ENCODE data around the gene ZNF77.
"Not testable (repeated sequence)": the region's sequence is repeated elsewhere in the genome, so short reads cannot be mapped to it uniquely, and the experiment has no call there.

The ZNF77 gene

DNA sequence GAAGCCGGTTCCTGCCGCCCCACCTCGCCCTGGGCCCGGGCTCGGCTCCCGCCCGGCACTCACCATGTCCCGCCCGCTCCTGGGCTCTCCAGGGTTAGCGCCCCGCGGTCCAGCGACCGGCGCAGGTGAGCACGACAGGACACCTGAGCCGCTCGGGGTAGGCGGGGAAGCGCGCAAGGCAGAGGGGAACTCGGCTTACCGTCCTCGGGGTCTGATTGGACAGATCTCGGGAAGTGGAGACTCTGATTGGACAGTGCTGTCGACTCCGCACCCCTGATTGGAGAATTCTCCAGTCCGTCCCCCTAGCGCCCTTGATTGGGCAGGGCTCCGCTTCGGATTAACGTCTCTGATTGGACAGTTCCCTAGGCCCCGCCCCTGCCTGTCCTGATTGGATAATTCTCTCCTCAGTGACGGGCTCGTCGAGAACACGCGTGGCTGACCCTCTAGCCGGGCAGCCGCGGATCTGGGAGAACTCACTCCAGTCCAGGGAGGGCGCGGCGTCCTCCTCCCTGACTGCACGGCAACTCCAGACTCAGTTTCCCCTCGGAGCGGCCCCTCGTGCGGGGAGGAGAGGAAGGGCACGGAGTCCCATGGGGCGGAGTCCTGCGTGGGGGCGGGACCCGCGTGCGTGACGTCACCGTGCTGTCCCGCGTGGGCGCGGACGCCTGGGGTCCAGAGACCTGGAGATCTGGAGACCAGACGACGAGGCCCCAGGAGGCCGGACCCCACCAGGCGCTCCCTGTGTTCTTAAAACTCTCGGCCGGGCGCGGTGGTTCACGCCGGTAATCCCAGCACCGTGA lies at the start of gene ZNF77:
Gene ZNF77 (minus strand): TSS at position 197 of the 800 bp plus-strand sequence. CDS start 131 bp downstream, at position 66.
- in situ Hi-C loops (cut with HindIII; ENCODE audit: low sequenced_read_pairs): loop anchor here (10.0 kb wide), 1 partner anchor 230 kb away; the partner anchor contains the start of gene S1PR4

DNA sequence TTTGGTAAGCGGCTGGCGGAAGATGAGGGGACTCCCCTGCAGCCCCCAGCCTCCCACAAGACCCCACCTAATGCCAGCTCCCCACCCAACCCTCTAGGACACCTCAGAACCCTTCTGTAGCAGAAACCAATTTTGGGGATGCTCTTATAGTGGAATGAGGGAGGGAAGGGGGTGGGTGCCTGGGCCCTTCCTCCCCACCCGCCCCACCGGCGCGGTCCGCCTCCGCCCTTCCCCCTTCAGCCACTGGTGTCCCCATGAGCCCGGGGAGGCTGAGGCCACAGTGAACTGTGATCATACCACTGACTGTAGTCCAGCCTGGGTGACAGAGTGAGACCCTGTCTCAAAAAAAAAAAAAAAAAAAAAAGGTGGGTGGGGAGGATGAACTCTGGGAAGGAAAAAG lies 48.8 kb upstream of the ZNF77 start:
- in situ Hi-C loops (cut with HindIII; ENCODE audit: low sequenced_read_pairs): no loop called here

DNA sequence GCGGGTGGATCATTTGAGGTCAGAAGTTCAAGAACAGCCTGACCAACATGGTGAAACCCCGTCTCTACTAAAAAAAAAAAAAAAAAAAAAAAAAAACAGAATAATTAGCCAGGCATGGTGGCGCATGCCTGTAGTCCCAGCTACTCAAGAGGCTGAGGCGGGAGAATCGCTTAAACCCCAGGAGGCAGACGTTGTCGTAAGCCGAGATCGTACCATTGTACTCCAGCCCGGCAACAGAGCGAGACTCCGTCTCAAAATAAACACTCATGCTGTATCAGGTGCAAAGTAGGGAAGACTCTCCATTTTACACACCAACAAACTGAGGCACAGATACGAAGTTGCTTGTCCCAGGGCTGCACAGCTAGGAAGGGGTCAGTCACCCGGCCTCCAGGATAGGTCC lies 48.2 kb upstream of the ZNF77 start:
- in situ Hi-C loops (cut with HindIII; ENCODE audit: low sequenced_read_pairs): no loop called here

DNA sequence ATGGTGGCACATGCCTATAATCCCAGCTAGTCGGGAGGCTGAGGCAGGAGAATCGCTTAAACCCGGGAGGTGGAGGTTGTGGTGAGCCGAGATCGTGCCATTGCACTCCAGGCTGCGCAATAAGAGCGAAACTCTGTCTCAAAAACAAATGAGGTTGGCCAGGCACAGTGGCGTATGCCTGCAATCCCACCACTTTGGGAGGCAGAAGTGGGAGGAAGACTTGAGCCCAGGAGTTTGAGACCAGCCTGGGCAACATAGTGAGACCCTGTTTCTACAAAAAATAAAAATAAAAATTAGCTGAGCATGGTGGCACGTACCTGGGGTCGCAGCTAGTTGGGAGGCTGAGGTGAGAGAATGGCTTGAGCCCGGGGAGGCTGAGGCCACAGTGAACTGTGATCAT lies 47.6 kb upstream of the ZNF77 start:
- in situ Hi-C loops (cut with HindIII; ENCODE audit: low sequenced_read_pairs): not testable (repeated sequence)

GRCh38 chr19:2989236-2989946 lies 44.6 kb upstream of the ZNF77 start:
- in situ Hi-C loops (cut with HindIII; ENCODE audit: low sequenced_read_pairs): no loop called here

DNA sequence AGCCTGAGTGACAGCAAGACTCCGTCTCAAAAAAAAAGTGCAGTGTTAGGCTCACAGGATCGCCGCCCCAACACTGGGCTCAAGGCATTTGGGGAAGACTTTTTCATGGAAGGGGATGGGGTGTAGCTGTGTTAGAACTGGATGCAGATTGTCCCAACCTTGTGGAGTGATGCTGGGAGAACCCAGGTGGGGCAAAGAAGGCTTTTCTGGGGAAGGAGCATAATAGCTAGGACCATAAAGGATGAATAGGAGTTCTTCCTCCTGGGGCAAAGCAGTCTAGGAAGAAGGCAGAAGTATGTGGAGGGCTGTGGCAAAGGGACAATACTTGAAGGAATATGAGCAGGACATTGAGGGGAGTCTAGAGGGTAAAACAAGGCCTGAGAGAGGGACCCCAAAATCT lies 43.8 kb upstream of the ZNF77 start:
- in situ Hi-C loops (cut with HindIII; ENCODE audit: low sequenced_read_pairs): no loop called here

DNA sequence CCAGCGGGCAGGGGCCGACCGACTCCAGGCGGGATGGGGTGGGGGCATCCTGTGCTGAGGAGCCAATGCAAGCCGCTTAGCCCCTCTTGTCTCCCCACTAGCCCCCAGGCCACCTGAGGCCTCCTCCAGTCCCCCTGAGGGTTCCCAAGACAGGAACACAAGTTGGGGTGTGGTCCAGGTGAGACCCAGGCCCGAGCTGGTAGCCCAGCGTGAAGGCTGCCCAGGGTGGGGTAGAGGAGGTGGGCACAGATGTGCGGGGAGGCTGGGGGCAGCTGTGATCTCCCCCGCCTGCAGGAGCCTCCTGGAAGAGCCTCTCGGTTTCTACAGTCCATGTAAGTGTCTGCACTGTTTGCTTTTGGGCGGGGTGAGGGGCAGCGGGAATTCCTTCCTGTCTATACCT lies 43.0 kb upstream of the ZNF77 start:
- in situ Hi-C loops (cut with HindIII; ENCODE audit: low sequenced_read_pairs): no loop called here

GRCh38 chr19:2986951-2987524 lies 42.3 kb upstream of the ZNF77 start:
- in situ Hi-C loops (cut with HindIII; ENCODE audit: low sequenced_read_pairs): no loop called here

DNA sequence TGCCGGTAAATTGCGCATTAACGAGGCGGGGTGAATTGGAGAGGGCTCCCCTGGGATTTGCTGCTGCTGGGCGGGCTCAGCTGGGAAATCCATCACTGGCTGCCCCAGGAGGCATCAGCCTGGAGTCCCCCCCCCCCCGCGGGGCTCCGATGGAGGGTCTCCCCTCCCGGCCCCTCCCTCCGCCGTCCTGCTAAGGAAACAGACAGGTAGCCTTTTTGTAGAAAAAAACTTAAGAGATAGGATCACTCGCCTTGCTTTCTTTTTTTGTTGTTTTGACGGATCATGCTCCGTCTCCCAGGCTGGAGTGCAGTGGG lies 39.4 kb upstream of the ZNF77 start:
- in situ Hi-C loops (cut with HindIII; ENCODE audit: low sequenced_read_pairs): no loop called here

DNA sequence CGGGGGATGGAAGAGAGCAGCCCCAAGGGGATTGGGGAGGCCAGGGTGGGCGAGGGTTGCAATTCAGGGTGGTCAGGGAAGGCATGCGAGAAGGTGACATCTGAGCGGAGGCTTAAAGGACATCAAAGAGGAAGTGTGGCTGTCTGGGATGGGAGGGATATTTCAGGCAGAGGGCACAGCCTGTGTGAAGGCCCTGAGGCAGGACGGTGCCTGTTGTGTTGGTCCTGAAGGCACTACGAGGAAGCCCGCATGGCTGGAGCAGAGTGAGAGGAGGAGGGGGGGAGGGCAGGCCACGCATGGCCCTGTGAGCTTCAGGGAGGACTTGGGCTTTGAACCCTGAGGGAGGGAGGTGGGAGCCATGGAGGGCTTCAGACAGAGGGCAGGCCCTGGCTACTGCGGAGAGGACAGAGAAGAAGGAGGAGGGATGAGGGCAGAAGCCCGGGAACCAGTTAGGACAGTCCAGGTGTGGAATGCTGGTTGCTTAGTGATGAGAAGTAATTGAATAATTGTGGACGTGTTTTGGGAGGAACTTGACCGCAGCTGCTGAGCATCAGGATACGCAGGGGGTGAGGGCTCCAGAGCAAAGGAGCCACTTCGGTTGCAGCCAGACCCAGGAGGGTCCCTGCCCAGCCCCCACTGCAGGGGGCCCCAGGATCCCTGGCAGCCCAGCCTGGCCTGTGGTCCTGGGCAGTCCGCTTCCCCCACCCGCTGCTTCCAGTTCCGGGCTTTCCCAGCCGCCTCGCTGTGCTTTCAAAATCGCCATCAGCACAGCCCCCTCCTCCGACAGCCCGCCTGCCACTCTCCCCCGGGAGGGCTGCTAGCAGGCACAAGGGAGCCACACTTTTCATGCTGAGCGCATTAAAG lies 38.8 kb upstream of the ZNF77 start:
- in situ Hi-C loops (cut with HindIII; ENCODE audit: low sequenced_read_pairs): no loop called here

DNA sequence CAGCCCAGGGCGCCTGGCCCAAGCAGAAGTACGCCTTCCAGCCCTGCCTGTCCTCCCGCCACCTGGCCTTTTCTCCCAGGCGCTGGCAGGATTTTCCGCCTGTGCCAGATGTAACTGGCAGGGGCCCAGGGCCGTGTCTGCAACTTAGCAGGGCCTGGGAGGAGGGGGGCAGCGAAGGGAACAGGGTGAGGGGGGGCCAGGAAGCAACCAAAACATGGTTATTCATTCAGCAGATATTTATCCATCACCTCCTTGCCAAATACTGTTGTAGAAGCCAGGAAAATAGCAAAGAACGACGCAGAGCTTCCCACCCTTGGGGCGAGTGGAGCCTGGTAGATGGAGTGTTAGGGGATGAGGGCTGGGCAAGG lies 38.2 kb upstream of the ZNF77 start:
- in situ Hi-C loops (cut with HindIII; ENCODE audit: low sequenced_read_pairs): no loop called here

DNA sequence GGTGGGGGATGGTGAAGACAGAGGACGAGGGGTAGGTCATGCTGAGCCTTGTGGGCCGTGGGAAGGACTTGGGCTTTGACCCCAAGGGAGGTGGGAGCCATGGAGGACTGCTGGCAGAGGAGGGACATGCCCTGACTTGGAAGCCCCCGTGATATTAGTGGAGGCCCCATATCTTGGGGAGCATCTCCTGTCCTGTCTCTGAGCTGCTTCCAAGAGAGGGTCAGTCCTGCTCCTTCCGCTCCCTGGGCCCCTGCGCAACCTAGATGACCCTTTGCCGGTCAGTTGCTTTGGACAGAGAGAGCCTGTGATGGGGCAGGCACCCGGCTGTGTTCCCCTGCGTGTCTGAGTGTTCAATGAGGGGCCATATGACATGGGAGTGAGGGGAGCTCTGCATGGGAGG lies 37.8 kb upstream of the ZNF77 start:
- in situ Hi-C loops (cut with HindIII; ENCODE audit: low sequenced_read_pairs): no loop called here

DNA sequence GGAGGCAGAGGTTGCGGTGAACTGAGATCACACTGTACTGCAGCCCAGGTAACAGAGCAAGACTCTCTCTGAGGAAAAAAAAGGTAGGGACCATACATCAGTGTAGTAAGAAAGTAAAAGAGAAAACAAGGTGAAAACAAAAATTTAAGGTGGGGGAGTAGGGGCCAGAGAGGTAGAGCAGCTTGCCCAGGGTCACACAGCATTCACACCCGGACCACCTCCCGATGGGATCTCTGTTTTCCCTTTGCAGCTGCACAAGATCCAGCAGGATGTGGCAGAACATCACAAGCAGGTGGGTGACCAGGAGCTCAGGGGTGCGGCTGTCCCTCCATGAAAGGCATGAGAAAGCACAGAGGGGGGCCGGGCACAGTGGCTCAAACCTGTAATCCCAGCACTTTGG lies 37.1 kb upstream of the ZNF77 start:
- in situ Hi-C loops (cut with HindIII; ENCODE audit: low sequenced_read_pairs): no loop called here

GRCh38 chr19:2978772-2979171 lies 34.0 kb upstream of the ZNF77 start:
- in situ Hi-C loops (cut with HindIII; ENCODE audit: low sequenced_read_pairs): no loop called here

DNA sequence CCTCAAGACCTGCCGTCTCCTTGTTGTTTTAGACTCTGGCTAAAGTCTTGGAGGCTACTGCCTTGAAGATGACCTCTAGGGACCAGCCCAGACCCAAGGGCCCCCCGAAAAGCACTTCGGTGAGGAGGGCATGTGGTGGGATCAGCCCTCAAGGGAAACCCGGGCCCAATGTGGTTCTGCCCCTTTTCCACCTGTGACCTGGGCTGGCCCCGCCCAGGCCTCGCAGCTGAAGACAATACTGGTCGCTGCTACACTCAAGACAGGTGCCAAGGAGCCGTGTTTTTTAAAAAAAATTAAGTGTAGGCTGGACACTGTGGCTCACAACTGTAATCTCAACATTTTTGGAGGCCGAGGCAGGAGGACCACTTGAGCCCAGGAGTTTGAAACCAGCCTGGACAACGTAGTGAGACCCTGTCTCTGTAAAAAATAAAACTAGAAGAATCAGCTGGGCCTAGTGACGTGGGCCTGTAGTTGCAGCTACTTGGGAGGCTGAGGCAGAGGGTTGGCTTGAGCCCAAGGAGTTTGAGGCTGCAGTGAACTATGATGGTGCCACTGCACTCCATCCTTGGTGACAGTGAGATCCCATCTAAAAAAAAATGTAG lies 33.5 kb upstream of the ZNF77 start:
- in situ Hi-C loops (cut with HindIII; ENCODE audit: low sequenced_read_pairs): no loop called here

GRCh38 chr19:2977746-2978138 lies 33.0 kb upstream of the ZNF77 start:
- in situ Hi-C loops (cut with HindIII; ENCODE audit: low sequenced_read_pairs): no loop called here

DNA sequence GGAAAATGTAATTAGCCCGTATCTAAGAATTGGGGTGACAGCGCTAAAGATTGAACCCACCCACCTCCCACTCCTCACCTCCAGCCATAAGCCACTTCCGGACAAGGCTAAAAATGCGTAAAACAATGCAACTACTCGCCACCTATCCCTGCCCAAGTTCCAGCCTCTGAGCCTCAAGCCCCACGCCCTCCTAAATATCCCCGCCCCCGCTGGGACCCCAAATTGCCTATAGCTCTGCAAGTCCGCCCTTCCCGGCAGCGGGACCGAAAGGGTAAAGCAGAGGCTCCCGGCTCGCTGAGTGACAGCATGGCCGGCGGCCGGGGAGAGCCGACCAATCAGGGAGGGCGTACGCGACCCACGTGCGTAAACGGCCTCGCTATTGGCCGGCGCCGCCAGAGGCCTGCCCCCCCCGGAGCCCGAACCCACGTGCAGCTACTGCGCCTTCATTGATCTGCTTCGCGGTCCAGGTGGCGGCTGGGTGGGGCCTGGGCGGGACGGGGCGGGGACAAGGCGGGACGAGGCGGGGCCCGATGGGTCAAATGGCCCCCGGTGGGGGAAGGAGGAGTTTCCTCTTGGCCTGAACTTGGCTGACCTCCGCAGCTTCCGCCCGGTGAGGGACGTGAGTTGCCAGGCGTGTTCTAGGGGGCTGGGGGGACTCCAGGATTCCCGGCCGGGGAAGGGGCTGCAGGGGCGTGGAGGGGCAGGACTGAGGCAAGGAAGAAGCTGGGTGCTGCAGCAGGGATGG lies 32.4 kb upstream of the ZNF77 start, which contains the start of gene TLE6:
Gene TLE6 (plus strand): TSS at position 564 of the 745 bp plus-strand sequence. CDS start 670 bp downstream, outside the sequence.
- in situ Hi-C loops (cut with HindIII; ENCODE audit: low sequenced_read_pairs): no loop called here

DNA sequence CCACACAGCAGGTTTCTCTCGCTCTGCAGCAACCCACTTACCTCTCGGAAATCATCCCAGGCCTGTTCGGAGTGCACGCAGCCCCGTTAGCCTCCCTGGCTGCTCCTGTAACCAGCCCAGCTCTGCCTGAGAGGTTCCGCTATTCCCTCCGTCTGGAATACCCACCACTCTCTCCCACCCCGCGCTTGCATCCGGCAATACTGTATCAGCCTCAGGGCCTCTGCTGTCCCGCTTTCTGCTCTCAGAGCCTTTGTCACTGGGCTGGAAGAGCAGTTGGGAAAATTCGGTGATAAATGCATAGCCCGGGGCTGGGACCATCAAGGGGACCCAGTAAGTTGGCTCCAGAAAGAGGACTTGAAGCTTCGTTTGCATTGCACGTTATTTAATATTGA lies 31.8 kb upstream of the ZNF77 start:
- in situ Hi-C loops (cut with HindIII; ENCODE audit: low sequenced_read_pairs): no loop called here

- in situ Hi-C loops (cut with HindIII; ENCODE audit: low sequenced_read_pairs): no loop called here
Observed at GRCh38 chr19:2974342-2975041, 29.7 kb upstream of the ZNF77 start.
